Measurements from ENCODE around the gene RAB28.

- TF ChIP-seq CTCF (IDR thresholded peaks at IDR 0.05): no peak
- no peak for TF ChIP-seq REST (IDR thresholded peaks at IDR 0.05)
- TF ChIP-seq HMGXB4 (CRISPR knock-in tag; IDR thresholded peaks at IDR 0.05; ENCODE audit: borderline replicate concordance): no peak
- TF ChIP-seq JUNB (IDR thresholded peaks at IDR 0.05): no peak
- no peak for TF ChIP-seq ELK1 (IDR thresholded peaks at IDR 0.05; ENCODE audit: low read depth, low read length)
- TF ChIP-seq PHF8 (IDR thresholded peaks at IDR 0.05; ENCODE audit: borderline replicate concordance, low read depth): no peak
Observed at GRCh38 chr4:13524504-13525243, 40.5 kb upstream of the RAB28 start.
